Activated CD4-positive, CD25-positive, alpha-beta regulatory T cell (primary cell): ENCODE results near the gene IGFBP2.
A peak's percentile ranks its signal among the peaks of the same experiment; 100 is the strongest.

Experiments
- DNase-seq, 4 experiments: peaks; one replicate each; lab custom pipeline; 2025; lab: John Stamatoyannopoulos, UW

Gene IGFBP2

DNA sequence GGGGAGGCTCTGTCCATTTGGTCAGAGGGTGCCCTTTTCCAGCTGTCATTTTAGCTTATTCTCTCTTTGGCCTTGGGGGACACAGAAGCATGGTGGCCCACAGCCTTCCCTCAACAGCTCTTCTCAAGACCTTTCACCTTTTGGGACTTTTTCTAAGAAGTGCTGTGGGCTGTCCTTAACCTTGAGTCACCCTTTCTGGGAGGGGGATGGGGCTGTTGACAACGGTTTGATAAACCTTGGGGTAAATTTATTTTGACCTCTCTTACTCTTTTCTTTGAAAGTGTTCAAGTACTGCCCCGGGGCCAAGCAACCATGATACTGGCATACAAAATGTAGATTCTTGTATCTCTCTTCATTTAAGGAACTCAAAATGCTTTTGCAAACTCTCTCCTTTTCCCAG, 48.5 kb downstream of the IGFBP2 start:
- DNase-seq = no peak

GRCh38 chr2:216683846-216684245, 50.6 kb downstream of the IGFBP2 start:
- no peak for DNase-seq

DNA sequence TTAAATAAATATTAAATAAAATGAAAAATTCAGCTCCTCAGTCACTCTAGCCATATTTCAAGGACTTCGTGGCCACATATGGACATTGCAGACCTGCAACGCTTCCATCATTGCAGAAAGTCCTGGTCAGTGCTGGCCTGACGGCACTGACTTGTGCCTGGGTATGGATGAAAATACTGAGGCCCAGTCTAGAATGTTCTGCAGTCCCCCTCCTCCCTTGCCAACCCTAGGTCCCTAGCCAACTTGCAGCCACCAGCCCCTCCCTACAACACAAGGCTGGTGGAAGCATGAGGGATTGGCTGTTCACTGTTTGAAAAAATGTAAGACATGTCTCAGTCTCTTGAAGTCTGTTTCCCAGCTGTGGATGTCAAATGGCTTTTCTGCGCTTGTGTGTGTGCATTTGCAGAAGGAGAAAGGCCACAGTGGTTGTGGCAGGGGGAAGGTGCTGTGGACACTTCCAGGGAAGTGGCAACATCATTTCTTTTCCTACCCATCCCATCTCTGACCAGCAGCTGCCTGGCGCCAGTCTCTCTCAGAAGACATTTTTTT, 52.2 kb downstream of the IGFBP2 start:
- no peak for DNase-seq

- DNase-seq = no peak
Measured at GRCh38 chr2:216687111-216687510, 53.9 kb downstream of the IGFBP2 start.

GRCh38 chr2:216687646-216688045, 54.4 kb downstream of the IGFBP2 start:
- DNase-seq = no peak

- DNase-seq = no peak
Measured at GRCh38 chr2:216688731-216689340, 55.6 kb downstream of the IGFBP2 start.

DNA sequence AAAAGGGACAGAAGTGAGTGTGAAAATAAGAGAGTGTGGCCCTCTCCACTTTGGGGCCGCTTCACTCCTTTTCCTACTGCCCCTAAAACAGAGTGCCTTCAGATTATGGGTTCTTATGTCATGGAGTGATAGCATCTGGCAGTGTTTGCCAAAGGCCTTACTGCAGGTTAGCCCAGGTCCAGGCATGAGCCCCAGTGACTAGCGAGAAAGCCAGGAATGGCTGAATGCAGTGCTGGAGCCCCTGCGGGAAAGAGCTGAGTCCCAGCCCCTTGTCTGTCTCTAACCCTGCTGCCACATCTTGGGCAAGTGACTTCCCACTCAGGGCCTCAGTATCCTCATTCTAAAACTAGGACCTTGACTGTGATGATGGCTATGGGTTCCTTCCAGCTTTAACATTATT, 56.2 kb downstream of the IGFBP2 start:
- no peak for DNase-seq

GRCh38 chr2:216690456-216690852, 57.2 kb downstream of the IGFBP2 start:
- DNase-seq = no peak

- DNase-seq = no peak
Measured at GRCh38 chr2:216690853-216691741, 57.9 kb downstream of the IGFBP2 start.

DNA sequence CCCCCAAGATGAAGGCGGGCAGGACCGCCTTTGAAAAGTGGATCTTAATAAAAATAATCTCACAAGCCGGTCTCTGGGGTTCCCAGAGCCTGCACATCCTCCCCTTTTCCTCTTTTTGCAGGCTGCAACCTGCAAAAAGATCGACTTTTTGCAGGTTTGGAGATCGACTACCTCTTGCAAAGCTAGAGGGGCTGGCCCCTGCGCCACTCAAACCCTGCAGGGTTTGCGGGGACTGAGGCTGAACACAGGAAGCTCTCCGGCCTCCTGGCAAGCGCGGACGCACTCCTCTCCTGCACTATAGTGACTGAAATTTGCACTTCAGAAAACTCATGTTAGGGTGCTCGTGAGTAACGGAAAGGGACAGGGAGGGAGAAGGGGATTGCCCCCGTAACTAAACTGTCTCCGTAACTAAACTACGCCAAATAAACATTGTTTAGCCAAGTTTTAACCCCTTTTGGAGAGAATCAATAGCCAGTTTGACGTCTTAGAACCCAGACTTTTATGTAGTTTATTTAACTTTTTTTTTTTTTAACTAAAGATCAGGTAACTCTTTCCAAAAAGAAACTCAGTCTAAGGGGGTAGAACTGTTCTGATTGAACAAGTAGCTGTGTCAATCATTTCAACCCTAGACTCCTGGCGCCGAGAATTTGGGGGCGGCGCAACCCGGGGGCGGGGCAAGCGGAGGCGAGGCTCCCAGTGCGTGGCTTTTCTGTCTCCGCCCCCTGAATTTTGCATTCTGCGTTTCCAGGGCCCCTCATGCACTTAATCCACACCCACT, 59.6 kb downstream of the IGFBP2 start:
- DNase-seq = peak in 1 of 4 experiments; percentile 2

DNA sequence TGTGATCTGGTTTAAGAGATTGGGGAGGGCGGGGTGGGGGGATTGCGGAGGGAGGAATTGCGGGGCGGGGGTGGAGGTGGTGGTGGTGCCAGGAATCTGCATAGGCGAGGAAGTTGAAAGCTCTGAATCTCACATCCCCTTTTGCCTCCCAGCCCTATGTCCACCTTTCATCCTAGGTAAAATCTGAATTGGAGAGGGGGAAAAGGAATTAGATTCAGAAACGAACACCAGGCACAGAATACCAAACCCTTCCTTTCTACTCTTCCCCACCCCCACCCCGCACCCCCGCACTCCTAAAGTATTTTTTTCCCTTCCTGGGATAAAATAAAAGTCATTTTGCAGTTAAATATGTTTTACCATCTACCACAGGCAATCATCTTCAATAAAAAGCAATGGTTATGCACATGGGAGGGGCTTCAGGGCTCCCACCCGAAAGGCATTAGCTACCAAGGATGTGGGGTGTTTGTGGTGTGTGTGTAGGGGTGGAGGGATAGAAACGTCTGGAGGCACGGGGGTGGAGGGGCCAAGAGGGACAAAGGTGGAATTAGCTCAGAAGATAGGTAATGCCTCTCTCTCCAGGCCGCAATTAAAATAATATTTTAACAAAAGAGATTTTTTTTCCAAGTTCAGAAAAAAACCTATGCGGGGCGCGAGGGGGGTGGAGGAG, 60.3 kb downstream of the IGFBP2 start:
- no peak for DNase-seq

DNA sequence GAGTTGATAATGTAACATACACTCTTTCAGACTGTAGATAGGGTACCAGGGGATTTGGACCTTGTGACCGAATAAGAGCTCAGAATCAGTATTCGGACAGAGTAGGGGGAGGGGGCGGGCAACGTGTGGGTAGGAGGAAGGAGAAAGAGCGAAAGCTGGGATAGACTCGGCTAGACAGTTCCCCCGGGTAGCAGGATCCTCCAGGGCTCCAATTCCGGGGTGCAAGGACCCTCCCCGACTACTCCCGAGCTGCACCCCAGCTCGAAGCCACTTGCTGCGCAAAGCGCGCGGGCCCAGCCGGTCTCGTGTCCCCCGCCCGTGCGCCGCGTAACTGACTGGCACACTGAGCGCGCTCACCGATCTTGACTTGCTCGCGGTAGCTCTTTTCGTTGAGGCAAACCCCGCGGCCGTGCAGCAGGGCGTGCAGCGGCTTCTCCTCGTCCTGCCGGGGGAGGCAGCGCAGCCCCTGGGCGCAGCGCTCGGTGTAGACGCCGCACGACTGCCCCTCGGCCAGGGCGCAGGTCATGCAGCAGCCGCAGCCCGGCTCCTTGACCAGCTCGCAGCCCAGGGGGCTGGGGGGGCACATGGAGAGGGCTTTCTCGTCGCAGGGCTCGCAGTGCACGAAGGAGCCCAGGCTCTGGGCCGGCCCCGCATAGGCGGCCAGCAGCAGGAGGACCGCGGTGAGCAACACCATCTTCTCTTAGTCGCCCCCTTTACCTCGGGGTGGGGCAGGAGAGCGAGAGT, 61.0 kb downstream of the IGFBP2 start:
- DNase-seq = no peak

- no peak for DNase-seq
Measured at GRCh38 chr2:216694826-216695217, 61.6 kb downstream of the IGFBP2 start.

- DNase-seq = no peak
Measured at GRCh38 chr2:216695401-216695821, 62.2 kb downstream of the IGFBP2 start, which contains the start of gene IGFBP5. IGFBP5 (minus strand) TSS chr2:216695549; CDS start chr2:216694775, 774 bp downstream.

DNA sequence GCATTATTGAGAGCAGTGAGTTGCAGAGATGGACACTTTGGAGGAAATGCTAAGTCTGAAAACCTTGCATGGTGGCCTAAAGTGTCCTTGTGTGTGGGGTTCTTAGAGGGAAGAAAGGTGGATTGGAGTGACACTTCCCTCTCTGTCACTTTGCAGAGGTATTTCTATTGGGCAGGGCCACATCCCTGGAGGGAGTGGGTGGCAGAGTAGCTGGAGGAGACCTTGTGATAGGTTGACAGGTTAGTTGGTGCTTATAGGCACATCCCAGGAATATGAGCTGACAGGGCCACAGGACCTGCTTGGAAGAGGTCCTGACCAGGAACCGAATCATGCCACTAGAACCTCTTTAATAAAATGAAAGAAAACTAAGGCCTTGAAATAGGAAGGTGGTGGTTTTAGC, 63.1 kb downstream of the IGFBP2 start:
- DNase-seq = no peak

DNA sequence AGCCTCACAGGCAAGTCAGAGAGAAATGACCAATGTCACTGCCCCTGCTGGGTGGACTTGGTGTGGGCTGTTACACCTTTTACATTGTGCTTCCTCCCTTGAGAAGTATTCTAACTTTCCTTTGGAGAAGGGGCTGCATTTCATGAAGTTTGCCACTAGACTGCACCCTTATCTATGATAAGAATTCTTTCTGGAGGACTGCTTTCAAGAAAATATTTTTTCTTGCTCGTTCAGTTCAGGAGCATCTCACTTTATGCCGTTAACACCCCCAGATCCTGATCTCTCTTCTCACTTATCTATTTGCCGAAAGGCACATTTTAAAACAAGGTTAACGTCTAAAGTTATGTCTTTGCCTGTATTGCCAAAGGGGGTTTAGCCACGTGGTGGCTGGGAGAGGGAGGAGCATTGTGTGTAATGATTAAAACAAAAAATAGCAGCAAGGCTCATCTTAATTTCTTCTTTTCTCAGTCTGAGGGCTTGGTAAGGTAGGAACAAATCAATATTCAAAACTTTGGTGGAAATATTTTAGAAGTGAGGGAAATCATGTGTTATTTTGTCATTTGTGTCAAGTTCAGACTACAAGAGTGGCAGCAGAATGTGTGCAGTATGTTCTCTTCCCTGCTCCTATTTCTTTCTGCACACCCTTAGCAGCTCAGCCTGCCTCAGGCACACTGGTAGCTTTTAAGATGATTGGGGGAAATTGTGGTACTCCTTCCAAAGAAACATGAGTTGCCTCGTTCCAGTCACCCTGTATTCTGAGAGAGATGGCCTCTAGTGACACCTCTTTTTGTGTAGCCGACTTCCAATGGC, 63.7 kb downstream of the IGFBP2 start:
- DNase-seq = no peak

DNA sequence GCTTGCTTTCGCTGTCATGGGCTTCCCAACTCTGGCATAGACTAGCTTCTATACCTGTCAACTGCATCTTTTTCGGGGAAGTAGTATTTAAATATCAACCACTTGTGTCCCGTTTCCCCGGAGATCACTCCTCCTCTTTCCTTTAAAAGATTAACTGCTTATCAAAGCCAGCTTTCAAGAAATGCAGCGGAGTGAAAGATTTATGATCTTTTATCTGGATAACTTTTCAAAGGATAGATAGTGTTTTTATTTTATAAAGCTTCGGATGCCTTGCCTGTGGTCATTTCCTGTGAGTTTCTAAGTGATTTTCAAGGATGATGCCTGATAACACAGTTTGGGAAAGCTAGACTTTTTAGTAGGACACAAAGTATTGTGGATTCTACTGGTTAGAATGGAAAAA, 65.1 kb downstream of the IGFBP2 start:
- no peak for DNase-seq

GRCh38 chr2:216698895-216699294, 65.7 kb downstream of the IGFBP2 start:
- no peak for DNase-seq

- DNase-seq = no peak
Measured at GRCh38 chr2:216700088-216700567, 66.9 kb downstream of the IGFBP2 start.

GRCh38 chr2:216700781-216701180, 67.6 kb downstream of the IGFBP2 start:
- no peak for DNase-seq
